ENCODE data around the gene CFAP300. TPM values are rescaled to one million over a fixed set of nuclear protein-coding genes. Genes with fewer than 3 reads are reported as not detected.

The CFAP300 gene
- total and polyA plus RNA-seq, 2 donors (not counting 1 experiment from before 2014, with no cell fraction given), result not detected

DNA sequence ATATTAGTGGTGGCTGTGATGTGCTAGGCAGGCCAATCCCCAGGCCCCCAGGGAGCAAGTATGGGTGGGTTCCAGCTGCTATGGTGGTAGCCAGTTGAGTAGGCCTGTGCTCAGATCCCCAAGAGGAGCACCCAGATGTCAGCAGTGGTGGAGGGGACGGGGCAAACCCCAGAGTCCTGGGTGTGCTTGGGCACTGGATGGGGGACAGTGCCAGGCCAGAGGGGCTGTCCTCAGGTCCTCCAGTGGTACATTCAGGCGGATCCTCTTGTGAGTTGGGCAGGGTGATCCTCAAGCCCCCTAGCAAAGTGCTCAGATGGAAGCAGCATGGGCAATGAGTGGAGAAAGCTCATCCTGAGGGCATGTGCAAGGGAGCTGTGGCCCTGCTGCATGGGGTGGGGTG is 26.0 kb downstream of the CFAP300 start:
- ChIA-PET POLR2A (no interaction called here), CTCF (no interaction called here)
- peaks cover 11% of the 10 kb centered on the region for H3K27me3 Mint-ChIP-seq
- H3K9me3 Mint-ChIP-seq (ENCODE audit: insufficient read depth), result peaks cover 7% of the 10 kb centered on the region
- no peak overlapping the region for H3K4me3 Mint-ChIP-seq
- TF ChIP-seq, protein P1, sequence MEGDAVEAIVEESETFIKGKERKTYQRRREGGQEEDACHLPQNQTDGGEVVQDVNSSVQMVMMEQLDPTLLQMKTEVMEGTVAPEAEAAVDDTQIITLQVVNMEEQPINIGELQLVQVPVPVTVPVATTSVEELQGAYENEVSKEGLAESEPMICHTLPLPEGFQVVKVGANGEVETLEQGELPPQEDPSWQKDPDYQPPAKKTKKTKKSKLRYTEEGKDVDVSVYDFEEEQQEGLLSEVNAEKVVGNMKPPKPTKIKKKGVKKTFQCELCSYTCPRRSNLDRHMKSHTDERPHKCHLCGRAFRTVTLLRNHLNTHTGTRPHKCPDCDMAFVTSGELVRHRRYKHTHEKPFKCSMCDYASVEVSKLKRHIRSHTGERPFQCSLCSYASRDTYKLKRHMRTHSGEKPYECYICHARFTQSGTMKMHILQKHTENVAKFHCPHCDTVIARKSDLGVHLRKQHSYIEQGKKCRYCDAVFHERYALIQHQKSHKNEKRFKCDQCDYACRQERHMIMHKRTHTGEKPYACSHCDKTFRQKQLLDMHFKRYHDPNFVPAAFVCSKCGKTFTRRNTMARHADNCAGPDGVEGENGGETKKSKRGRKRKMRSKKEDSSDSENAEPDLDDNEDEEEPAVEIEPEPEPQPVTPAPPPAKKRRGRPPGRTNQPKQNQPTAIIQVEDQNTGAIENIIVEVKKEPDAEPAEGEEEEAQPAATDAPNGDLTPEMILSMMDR (IDR thresholded peaks at IDR 0.05), result no peak
- no peak for TF ChIP-seq EZH2 (IDR thresholded peaks at IDR 0.05; ENCODE audit: borderline replicate concordance, insufficient read depth, low read depth, low read length, poor library complexity, severe bottlenecking)
- Histone ChIP-seq H3K9me3 (ENCODE audit: control extremely low read depth in 1 of 3, control insufficient read depth in 2 of 3, insufficient read depth in 1 of 3, low read length in 2 of 3) (peaks cover 0 to 22% (median 14%) of the 10 kb centered on the region in 3 donors), H3K79me2 (ENCODE audit: control insufficient read depth, insufficient read depth, low read length) (no peaks in the 10 kb centered on the region), H3K4me3 (ENCODE audit: control extremely low read depth in 1 of 5, extremely low read depth in 1 of 5, insufficient read depth in 1 of 5, low read depth in 2 of 5, low read length in 4 of 5) (no peak overlapping the region), H3K27ac (ENCODE audit: low read length in 2 of 2) (no peak overlapping the region), H3K9ac (ENCODE audit: low read length) (no peak overlapping the region), H3K27me3 (replicated peaks in 1 of 4; ENCODE audit: control extremely low read depth in 1 of 4, control insufficient read depth in 3 of 4, insufficient read depth in 4 of 4, low read length in 3 of 4) (no peaks in the 10 kb centered on the region), H2AFZ (ENCODE audit: insufficient read depth, low read depth, low read length, poor library complexity, severe bottlenecking) (no peak overlapping the region), H3K36me3 (replicated peaks in 1 of 2; ENCODE audit: control extremely low read depth in 1 of 2, control insufficient read depth in 1 of 2, extremely low read depth in 1 of 2, insufficient read depth in 2 of 2, low read length in 1 of 2) (no peaks in the 10 kb centered on the region), H3K4me1 (ENCODE audit: control insufficient read depth in 2 of 2, insufficient read depth in 2 of 2, low read length in 2 of 2) (no peaks in the 10 kb centered on the region), H3K4me2 (replicated peaks; ENCODE audit: low read depth, low read length, poor library complexity, severe bottlenecking) (no peak overlapping the region), H4K20me1 (ENCODE audit: control insufficient read depth, insufficient read depth, low read length, poor library complexity, severe bottlenecking) (no peaks in the 10 kb centered on the region)
- H3K27ac Mint-ChIP-seq, result no peak overlapping the region
- H3K4me1 Mint-ChIP-seq, result no peaks in the 10 kb centered on the region
- no peak for DNase-seq
- 94% methylated on average over 2 of the region's 2 CpGs for WGBS (ENCODE audit: insufficient coverage)
- intact Hi-C loops (cut with micrococcal nuclease), result no loop called here
- no peak for ATAC-seq (ENCODE audit: low read depth)

DNA sequence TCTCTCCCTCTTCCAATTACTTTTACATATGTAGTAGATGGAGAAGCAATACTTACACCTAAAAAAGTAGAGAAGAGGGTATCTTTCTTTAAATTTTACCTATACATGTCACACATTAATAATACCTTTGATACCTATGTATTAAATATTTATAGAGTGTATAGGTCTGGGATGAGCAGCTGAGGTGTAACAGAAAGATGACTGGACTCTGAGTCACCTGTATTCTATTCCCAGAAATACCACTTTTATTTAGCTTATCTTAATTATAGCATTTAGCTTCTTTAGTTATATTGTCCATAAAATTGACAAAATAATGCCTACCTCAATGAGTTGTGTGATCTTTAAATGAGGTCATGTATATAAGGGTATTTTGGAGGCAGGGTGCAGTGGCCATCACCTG is 32.4 kb downstream of the CFAP300 start:
- Histone ChIP-seq H3K4me3 (ENCODE audit: control extremely low read depth in 1 of 5, extremely low read depth in 1 of 5, insufficient read depth in 1 of 5, low read depth in 2 of 5, low read length in 4 of 5) (no peak overlapping the region), H3K27ac (ENCODE audit: low read length in 2 of 2) (no peak overlapping the region), H2AFZ (ENCODE audit: insufficient read depth, low read depth, low read length, poor library complexity, severe bottlenecking) (no peak overlapping the region), H3K79me2 (ENCODE audit: control insufficient read depth, insufficient read depth, low read length) (no peaks in the 10 kb centered on the region), H3K27me3 (replicated peaks in 1 of 4; ENCODE audit: control extremely low read depth in 1 of 4, control insufficient read depth in 3 of 4, insufficient read depth in 4 of 4, low read length in 3 of 4) (no peaks in the 10 kb centered on the region), H3K4me2 (replicated peaks; ENCODE audit: low read depth, low read length, poor library complexity, severe bottlenecking) (no peak overlapping the region), H3K4me1 (ENCODE audit: control insufficient read depth in 2 of 2, insufficient read depth in 2 of 2, low read length in 2 of 2) (no peaks in the 10 kb centered on the region), H3K36me3 (replicated peaks in 1 of 2; ENCODE audit: control extremely low read depth in 1 of 2, control insufficient read depth in 1 of 2, extremely low read depth in 1 of 2, insufficient read depth in 2 of 2, low read length in 1 of 2) (no peaks in the 10 kb centered on the region), H3K9me3 (ENCODE audit: control extremely low read depth in 1 of 3, control insufficient read depth in 2 of 3, insufficient read depth in 1 of 3, low read length in 2 of 3) (no peaks in the 10 kb centered on the region), H4K20me1 (ENCODE audit: control insufficient read depth, insufficient read depth, low read length, poor library complexity, severe bottlenecking) (no peaks in the 10 kb centered on the region), H3K9ac (ENCODE audit: low read length) (no peak overlapping the region)
- ATAC-seq (ENCODE audit: low read depth) (no peak), DNase-seq (no peak)
- H3K27ac Mint-ChIP-seq, result no peak overlapping the region
- CTCF ChIA-PET, result no interaction called here
- H3K4me1 Mint-ChIP-seq, result no peaks in the 10 kb centered on the region
- H3K9me3 Mint-ChIP-seq (ENCODE audit: insufficient read depth), result no peaks in the 10 kb centered on the region
- POLR2A ChIA-PET, result no interaction called here
- peaks cover 15% of the 10 kb centered on the region for H3K27me3 Mint-ChIP-seq
- intact Hi-C loops (cut with micrococcal nuclease), result no loop called here
- H3K4me3 Mint-ChIP-seq, result no peak overlapping the region
- TF ChIP-seq, protein P1 (IDR thresholded peaks at IDR 0.05), result no peak
- TF ChIP-seq EZH2 (IDR thresholded peaks at IDR 0.05; ENCODE audit: borderline replicate concordance, insufficient read depth, low read depth, low read length, poor library complexity, severe bottlenecking), result no peak

Measured in B cell (primary cell).